ENCODE measurements around the gene NOD2.

Gene NOD2

GRCh38 chr16:50671644-50672260, 21.7 kb upstream of the NOD2 start:
- peak; percentile 74 for DNase-seq

- no peak for DNase-seq
Measured at GRCh38 chr16:50673496-50674275, 19.7 kb upstream of the NOD2 start.

GRCh38 chr16:50674831-50675230, 18.6 kb upstream of the NOD2 start:
- DNase-seq, result no peak

- no peak for DNase-seq
Measured at GRCh38 chr16:50675686-50676610, 17.5 kb upstream of the NOD2 start.

- DNase-seq, result no peak
Measured at GRCh38 chr16:50676684-50677225, 16.7 kb upstream of the NOD2 start.

GRCh38 chr16:50677351-50677750, 16.1 kb upstream of the NOD2 start:
- DNase-seq, result peak; percentile 23

GRCh38 chr16:50678531-50678930, 14.9 kb upstream of the NOD2 start:
- no peak for DNase-seq

- no peak for DNase-seq
Measured at GRCh38 chr16:50679266-50679665, 14.1 kb upstream of the NOD2 start.

- DNase-seq, result no peak
Measured at GRCh38 chr16:50679676-50680555, 13.5 kb upstream of the NOD2 start.

GRCh38 chr16:50680556-50680893, 12.9 kb upstream of the NOD2 start:
- DNase-seq, result no peak

- DNase-seq, result peak; percentile 84
Measured at GRCh38 chr16:50681021-50681885, 12.2 kb upstream of the NOD2 start, which contains the start of gene SNX20. SNX20 (minus strand) TSS chr16:50681312; CDS start chr16:50677526, 3,786 bp downstream.

GRCh38 chr16:50683689-50684374, 9.6 kb upstream of the NOD2 start:
- DNase-seq, result peak; percentile 78

GRCh38 chr16:50684823-50685461, 8.5 kb upstream of the NOD2 start:
- DNase-seq, result peak; percentile 59

- peak; percentile 41 for DNase-seq
Measured at GRCh38 chr16:50685462-50686063, 7.8 kb upstream of the NOD2 start.

- DNase-seq, result no peak
Measured at GRCh38 chr16:50688083-50688482, 5.3 kb upstream of the NOD2 start.

GRCh38 chr16:50688867-50689266, 4.5 kb upstream of the NOD2 start:
- DNase-seq, result no peak

GRCh38 chr16:50690177-50690576, 3.2 kb upstream of the NOD2 start:
- no peak for DNase-seq

- DNase-seq, result no peak
Measured at GRCh38 chr16:50692644-50692998, 785 bp upstream of the NOD2 start.

- DNase-seq, result no peak
Measured at GRCh38 chr16:50694206-50694605, 800 bp downstream of the NOD2 start.
